Measurements from ENCODE around the gene ALCAM. TPM values are rescaled to one million over a fixed set of nuclear protein-coding genes. Genes with fewer than 3 reads are reported as not detected.

The ALCAM gene
- total RNA-seq: 15.2 TPM

GRCh38 chr3:105366326-105367062, at the start of gene ALCAM:
Gene ALCAM (plus strand): TSS chr3:105366909.
- Histone ChIP-seq H3K4me3 (peak within 1 kb of the TSS; percentile 63 to 68), H3K27ac (peak within 1 kb of the TSS; percentile 60), H3K4me1 (peaks cover 39% of the 10 kb centered on the region), H3K9me3 (no peaks in the 10 kb centered on the region), H3K27me3 (no peaks in the 10 kb centered on the region), H3K36me3 (no peaks in the 10 kb centered on the region)
- TF ChIP-seq POLR2AphosphoS5 (IDR thresholded peaks at IDR 0.05; ENCODE audit: insufficient read depth in 1 of 2, low read depth in 1 of 2) (peak; percentile 54 to 66), CTCF (IDR thresholded peaks at IDR 0.05) (peak in 2 of 3 experiments; percentile 40 to 51), POLR2A (IDR thresholded peaks at IDR 0.05) (peak in 1 of 2 donors; percentile 34)
- DNase-seq (ENCODE audit: extremely low spot score in 2 of 2): peak in 1 of 2 donors; percentile 96
- intact Hi-C loops (cut with DNase I): no loop called here

- DNase-seq (ENCODE audit: extremely low spot score in 2 of 2): no peak
- no peak overlapping the region for H3K4me3 ChIP-seq
- intact Hi-C loops (cut with DNase I): no loop called here
Measured at GRCh38 chr3:105317841-105318240, 48.9 kb upstream of the ALCAM start.

GRCh38 chr3:105322570-105323273, 44.0 kb upstream of the ALCAM start:
- no peaks in the 10 kb centered on the region for H3K36me3 ChIP-seq
- H3K27me3 ChIP-seq: no peaks in the 10 kb centered on the region
- TF ChIP-seq POLR2A (IDR thresholded peaks at IDR 0.05) (no peak), POLR2AphosphoS5 (IDR thresholded peaks at IDR 0.05; ENCODE audit: insufficient read depth in 1 of 2, low read depth in 1 of 2) (no peak), CTCF (IDR thresholded peaks at IDR 0.05) (no peak)
- no peak overlapping the region for H3K4me3 ChIP-seq
- no peak for DNase-seq (ENCODE audit: extremely low spot score in 2 of 2)
- H3K9me3 ChIP-seq: no peaks in the 10 kb centered on the region
- no peaks in the 10 kb centered on the region for H3K4me1 ChIP-seq
- no peak overlapping the region for H3K27ac ChIP-seq
- intact Hi-C loops (cut with DNase I): no loop called here

More at GRCh38 chr3:105317841-105318240, 48.9 kb upstream of the ALCAM start:
- Histone ChIP-seq H3K27ac (no peak overlapping the region), H3K27me3 (no peaks in the 10 kb centered on the region), H3K36me3 (no peaks in the 10 kb centered on the region), H3K4me1 (no peaks in the 10 kb centered on the region), H3K9me3 (no peaks in the 10 kb centered on the region)
- TF ChIP-seq POLR2A (IDR thresholded peaks at IDR 0.05) (no peak), POLR2AphosphoS5 (IDR thresholded peaks at IDR 0.05; ENCODE audit: insufficient read depth in 1 of 2, low read depth in 1 of 2) (no peak), CTCF (IDR thresholded peaks at IDR 0.05) (no peak)

- Histone ChIP-seq H3K27ac (no peak overlapping the region), H3K9me3 (no peaks in the 10 kb centered on the region), H3K4me3 (no peak overlapping the region), H3K36me3 (no peaks in the 10 kb centered on the region), H3K27me3 (no peaks in the 10 kb centered on the region), H3K4me1 (no peaks in the 10 kb centered on the region)
- TF ChIP-seq CTCF (IDR thresholded peaks at IDR 0.05) (no peak), POLR2A (IDR thresholded peaks at IDR 0.05) (no peak), POLR2AphosphoS5 (IDR thresholded peaks at IDR 0.05; ENCODE audit: insufficient read depth in 1 of 2, low read depth in 1 of 2) (no peak)
- intact Hi-C loops (cut with DNase I): no loop called here
- DNase-seq (ENCODE audit: extremely low spot score in 2 of 2): no peak
Measured at GRCh38 chr3:105323274-105323599, 43.5 kb upstream of the ALCAM start.

GRCh38 chr3:105324951-105325350, 41.8 kb upstream of the ALCAM start:
- DNase-seq (ENCODE audit: extremely low spot score in 2 of 2): no peak
- no peaks in the 10 kb centered on the region for H3K36me3 ChIP-seq
- no peaks in the 10 kb centered on the region for H3K9me3 ChIP-seq
- no peak overlapping the region for H3K4me3 ChIP-seq
- no peaks in the 10 kb centered on the region for H3K4me1 ChIP-seq
- TF ChIP-seq POLR2AphosphoS5 (IDR thresholded peaks at IDR 0.05; ENCODE audit: insufficient read depth in 1 of 2, low read depth in 1 of 2) (no peak), CTCF (IDR thresholded peaks at IDR 0.05) (no peak), POLR2A (IDR thresholded peaks at IDR 0.05) (no peak)
- intact Hi-C loops (cut with DNase I): no loop called here
- no peaks in the 10 kb centered on the region for H3K27me3 ChIP-seq
- no peak overlapping the region for H3K27ac ChIP-seq
